Activated CD4-positive, alpha-beta T cell treated with anti-CD3 and anti-CD28 coated beads, Interleukin-2, amount 50 U/mL, for 24 hours (primary cell): ENCODE data around the gene PLA2G3.
"Not testable (repeated sequence)": the region's sequence is repeated elsewhere in the genome, so short reads cannot be mapped to it uniquely, and the experiment has no call there.

Experiments used
- DNase-seq, 2 donors: peaks; one replicate each; pipeline ENCODE4 v3.0.0-alpha.2; 2020; ENCODE audit warnings: low read depth in 1 of 2, low spot score in 1 of 2

Gene PLA2G3

GRCh38 chr22:31139866-31140716, at the start of gene PLA2G3:
TSS of gene PLA2G3 (minus strand) at chr22:31140508. CDS start at chr22:31140354, 154 bp downstream.
- DNase-seq = no peak

GRCh38 chr22:31187627-31188026, 47.3 kb upstream of the PLA2G3 start:
- DNase-seq = no peak

GRCh38 chr22:31185056-31185455, 44.7 kb upstream of the PLA2G3 start:
- DNase-seq = no peak

- no peak for DNase-seq
These were observed 43.7 kb upstream of the PLA2G3 start for GRCh38 chr22:31184015-31184414.

GRCh38 chr22:31179345-31179744, 39.0 kb upstream of the PLA2G3 start:
- no peak for DNase-seq

GRCh38 chr22:31178859-31179258, 38.6 kb upstream of the PLA2G3 start:
- DNase-seq = no peak

GRCh38 chr22:31177420-31178162, 37.3 kb upstream of the PLA2G3 start:
- DNase-seq = no peak

- no peak for DNase-seq
These were observed 36.6 kb upstream of the PLA2G3 start for GRCh38 chr22:31176923-31177322.

GRCh38 chr22:31173386-31174145, 33.3 kb upstream of the PLA2G3 start:
- no peak for DNase-seq

GRCh38 chr22:31171734-31172133, 31.4 kb upstream of the PLA2G3 start:
- DNase-seq = not testable (repeated sequence)

- no peak for DNase-seq
These were observed 30.7 kb upstream of the PLA2G3 start for GRCh38 chr22:31170971-31171370.

GRCh38 chr22:31162015-31162765, 21.9 kb upstream of the PLA2G3 start:
- DNase-seq = no peak

- no peak for DNase-seq
These were observed 21.1 kb upstream of the PLA2G3 start for GRCh38 chr22:31161386-31161785.

GRCh38 chr22:31160328-31160978, 20.1 kb upstream of the PLA2G3 start:
- no peak for DNase-seq

GRCh38 chr22:31155422-31155821, 15.1 kb upstream of the PLA2G3 start:
- DNase-seq = no peak

GRCh38 chr22:31154975-31155374, 14.7 kb upstream of the PLA2G3 start:
- no peak for DNase-seq

- no peak for DNase-seq
These were observed 13.0 kb upstream of the PLA2G3 start for GRCh38 chr22:31153357-31153756.

- DNase-seq = no peak
These were observed 11.6 kb upstream of the PLA2G3 start for GRCh38 chr22:31151872-31152271.

GRCh38 chr22:31150615-31151014, 10.3 kb upstream of the PLA2G3 start:
- no peak for DNase-seq

GRCh38 chr22:31148953-31149627, 8.8 kb upstream of the PLA2G3 start:
- peak in 1 of 2 donors; percentile 22 for DNase-seq
